NCI-H1105 treated with DMSO at 0.1 percent for 48 hours (cell line): Measurements from ENCODE around the gene HSPA1L.
"Not testable (repeated sequence)": the region's sequence is repeated elsewhere in the genome, so short reads cannot be mapped to it uniquely, and the experiment has no call there.

Source experiments
- DNase-seq: peaks from one replicate; lab custom pipeline; 2025; lab: John Stamatoyannopoulos, UW

Gene HSPA1L

DNA sequence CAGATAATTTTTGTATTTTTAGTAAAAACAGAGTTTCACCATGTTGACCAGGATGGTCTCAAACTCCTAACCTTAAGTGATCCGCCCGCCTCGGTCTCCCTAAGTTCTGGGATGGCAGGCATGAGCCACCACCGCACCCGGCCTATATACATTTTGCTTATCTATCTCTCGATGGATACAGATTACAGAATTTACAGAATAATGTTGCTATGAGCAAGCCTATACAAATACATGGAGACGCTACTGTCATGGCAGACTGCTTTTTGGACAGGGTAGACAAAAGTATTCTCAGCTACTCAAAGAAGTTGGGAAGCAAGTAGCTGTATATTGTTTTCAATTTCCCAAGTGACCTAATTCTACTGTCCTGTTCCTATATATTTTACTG, 1.6 kb downstream of the HSPA1L start:
- DNase-seq: no peak

DNA sequence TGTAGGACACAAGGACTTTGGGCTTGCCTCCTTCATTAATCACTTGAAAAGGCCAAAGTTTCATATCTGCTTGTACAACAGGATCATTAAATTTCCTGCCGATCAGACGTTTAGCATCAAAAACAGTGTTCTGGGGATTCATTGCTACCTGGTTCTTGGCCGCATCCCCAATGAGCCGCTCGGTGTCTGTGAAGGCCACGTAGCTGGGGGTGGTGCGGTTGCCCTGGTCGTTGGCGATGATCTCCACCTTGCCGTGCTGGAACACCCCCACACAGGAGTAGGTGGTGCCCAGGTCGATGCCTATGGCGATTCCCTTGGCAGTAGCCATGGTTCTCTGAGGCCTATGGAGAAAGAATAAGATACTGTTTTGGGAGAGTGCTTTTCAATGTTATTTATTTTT, 3.4 kb downstream of the HSPA1L start:
- no peak for DNase-seq

DNA sequence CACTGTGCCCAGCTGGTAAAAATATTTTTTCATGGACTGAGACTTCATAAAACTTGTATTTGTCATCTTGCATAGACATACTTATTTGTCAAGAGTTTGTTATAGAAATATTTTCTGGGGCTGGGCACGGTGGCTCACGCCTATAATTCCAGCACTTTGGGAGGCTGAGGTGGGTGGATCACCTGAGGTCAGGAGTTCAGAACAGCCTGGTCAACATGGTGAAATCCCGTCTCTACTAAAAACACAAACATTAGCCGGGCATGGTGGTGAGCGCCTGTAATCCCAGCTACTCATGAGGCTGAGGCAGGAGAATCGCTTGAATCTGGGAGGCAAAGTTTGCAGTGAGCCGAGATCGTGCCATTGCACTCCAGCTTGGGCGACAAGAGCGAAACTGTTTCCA, 6.5 kb downstream of the HSPA1L start:
- not testable (repeated sequence) for DNase-seq

DNA sequence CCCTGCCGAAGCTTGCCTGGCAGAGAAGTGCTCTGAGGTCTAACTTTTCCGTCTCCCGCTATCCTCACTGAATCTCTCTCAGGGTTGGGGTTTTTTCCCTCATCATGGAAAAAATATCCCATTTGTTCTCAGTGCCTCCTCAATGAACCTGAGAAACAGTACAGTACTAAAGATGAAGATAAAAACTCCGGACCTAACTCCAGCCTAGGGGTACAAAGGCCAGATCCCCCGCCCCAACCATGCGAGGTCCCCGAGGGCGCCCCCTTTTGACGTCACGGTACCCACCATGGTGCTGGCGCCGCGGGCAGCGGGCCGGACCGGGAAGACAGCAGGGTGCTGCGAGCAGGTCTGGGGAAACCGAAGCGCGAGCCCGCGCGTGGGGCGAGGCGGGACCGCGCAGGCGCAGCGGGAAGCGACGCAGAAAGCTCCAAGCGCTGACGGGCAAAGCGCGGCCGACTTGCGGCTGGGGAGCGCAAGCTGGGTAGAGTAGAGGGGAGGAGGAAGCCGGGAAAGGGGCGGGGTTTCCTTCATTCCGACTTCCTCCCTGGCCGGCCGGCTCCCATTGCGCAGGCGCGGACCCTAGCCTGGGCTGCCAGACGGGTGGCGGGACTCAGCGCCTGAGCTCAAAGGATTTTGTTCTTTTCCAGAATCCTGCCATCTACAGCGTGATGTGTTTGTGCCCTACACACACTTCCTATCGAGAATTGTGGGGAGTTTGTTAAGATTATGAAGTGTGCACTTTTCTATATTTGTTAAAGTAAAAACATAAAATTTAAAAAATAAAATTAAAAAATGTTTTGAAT, 8.4 kb downstream of the HSPA1L start, which contains the start of gene LSM2:
LSM2 (minus strand) TSS at position 497 of the 803 bp plus-strand sequence; CDS start at position 288, 209 bp downstream.
- DNase-seq: peak; percentile 96

DNA sequence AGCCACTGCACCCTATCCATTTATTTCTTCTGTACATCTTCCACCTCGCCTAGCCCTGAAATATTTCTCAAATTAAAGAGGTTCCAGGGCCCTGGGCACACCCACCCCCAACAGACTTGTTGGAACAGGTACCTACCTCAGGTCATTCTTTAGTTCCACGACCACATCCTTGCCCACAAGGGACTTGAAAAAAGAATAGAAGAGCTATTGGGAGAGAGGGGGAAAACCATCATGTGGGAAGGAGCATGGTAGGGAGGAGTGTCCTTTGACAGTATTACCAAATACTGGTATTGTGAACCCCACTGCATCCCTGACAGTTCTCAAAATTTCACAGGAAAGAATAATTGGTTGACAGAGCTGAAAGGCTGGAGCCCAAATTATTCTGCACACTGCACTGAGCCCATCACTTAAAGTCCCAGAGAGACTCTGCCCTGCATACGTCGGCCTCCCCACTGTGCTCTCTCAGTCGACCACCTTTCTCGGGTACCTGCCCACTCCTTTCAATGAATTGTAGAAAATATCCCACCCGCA, 9.1 kb downstream of the HSPA1L start:
- no peak for DNase-seq

DNA sequence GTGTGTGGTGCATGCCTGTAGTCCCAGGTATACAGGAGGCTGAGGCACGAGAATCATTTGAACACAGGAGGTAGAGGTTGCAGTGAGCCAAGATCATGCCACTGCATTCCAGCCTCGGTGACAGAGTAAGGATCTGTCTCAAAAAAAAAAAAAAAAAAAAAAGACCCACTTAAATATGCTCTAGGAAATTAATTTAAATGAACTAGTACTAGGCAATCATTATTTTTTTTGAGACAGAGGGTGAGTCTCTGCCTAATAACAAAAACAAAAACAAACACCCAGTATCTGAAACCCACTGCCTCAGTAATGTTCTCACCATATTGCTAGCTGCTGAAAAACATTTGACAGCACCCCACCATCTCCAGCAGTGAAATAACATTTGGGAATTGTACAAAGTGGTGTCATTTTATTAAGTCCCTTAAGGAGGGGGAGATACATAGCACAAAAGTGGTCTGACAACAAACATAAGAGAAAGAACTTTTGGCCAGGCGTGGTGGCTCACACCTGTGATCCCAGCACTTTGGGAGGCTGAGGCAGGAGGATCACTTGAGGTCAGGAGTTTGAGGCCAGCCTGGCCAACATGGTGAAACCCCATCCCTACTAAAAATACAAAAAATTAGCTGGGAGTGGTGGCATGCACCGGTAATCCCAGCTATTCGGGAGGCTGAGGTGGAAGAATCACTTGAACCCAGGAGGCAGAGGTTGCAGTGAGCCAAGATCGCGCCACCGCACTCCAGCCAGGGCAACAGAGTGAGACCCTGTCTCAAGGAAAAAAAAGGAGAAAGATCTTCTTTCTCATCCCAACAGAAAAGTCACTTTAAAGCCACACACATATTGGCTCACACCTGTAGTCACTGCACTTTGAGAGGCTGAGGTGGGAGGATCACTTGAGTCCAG, 13.8 kb downstream of the HSPA1L start:
- not testable (repeated sequence) for DNase-seq

DNA sequence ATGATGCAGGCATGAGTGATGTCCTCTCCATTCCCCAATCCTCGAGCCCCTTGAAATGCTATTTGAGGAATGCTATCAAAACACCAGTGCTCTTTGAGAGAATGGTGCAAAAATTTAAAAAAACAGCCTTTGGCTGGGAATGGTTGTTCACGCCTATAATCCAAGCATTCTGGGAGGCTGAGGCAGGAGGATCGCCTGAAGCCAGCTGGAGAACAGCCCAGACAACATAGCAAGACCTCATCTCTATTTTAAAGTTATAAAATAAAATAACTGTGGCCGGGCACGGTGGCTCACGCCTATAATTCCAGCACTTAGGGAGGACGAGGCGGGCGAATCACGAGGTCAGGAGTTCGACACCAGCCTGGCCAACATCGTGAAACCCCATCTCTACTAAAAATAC, 15.3 kb downstream of the HSPA1L start:
- DNase-seq: no peak

DNA sequence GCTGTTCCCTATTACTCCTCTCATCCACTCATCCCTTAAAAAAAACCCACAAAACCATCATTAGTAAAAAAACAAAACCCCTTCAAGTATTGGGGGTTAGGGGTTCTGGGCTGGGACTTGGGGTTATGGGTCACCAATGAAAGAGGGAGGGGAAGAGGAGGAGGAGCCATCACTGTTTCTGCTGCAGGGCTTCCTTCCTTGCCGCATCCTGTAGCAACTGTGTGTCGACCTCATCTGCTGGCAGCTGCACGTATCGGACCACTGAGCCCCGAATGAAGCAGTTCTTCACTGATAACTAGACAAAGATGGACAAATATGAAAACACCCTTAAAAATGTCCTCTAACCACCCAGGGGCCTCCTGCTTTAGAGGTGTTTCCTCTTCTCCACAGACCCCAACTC, 17.5 kb downstream of the HSPA1L start:
- DNase-seq: no peak

DNA sequence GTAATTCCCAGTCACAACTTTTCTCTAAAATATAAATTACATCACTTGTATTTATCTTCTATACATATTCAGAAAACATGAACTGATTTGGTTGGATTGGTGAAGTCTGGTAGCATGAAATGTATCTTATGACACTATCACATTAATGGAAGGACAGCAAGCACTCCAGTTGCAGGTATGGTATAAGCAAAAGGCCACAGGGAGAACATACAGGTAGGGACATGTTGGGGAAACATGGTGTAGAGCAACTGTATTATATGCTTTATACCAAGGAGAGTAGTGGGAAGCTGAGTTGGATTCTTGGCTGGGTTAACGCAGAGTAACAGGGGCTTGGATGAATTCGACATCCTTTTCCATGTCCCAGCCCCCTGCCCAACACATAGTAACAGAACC, 18.1 kb downstream of the HSPA1L start:
- DNase-seq: no peak

DNA sequence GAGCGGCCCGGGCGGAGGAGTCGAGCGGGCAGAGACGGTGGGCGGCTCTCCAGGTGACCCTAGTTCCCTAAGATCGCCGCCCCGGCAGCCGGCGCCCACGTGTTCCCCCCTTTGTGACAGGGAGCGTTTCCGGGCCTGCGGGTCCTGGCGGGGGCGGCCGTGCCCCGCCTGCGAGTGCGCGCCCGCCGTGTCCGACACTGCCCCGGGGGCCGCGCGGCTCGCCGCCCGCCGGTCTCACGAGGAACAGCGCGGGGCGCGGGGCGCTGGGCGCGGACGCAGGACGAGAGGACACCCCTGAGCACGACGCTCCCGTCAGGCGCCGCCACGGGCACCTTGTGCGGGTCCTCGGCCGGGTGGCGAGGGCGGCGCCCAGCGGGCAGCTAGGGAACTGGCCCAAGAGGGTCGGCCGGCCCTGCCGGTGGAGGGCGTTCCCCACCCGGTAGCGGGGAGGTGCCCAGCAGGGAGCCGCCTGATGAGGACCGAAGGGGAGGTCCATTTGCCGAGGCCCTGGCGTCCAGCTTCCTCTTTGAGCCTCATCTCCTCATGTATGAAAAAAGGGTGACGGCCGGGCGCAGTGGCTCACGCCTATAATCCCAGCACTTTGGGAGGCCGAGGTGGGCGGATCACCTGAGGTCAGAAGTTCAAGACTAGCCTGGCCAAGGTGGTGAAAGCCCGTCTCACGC, 19.3 kb downstream of the HSPA1L start, which contains the start of gene VARS1:
VARS1 (minus strand) TSS at position 137 of the 683 bp plus-strand sequence. CDS start 535 bp downstream, outside the sequence.
- peak; percentile 82 for DNase-seq

DNA sequence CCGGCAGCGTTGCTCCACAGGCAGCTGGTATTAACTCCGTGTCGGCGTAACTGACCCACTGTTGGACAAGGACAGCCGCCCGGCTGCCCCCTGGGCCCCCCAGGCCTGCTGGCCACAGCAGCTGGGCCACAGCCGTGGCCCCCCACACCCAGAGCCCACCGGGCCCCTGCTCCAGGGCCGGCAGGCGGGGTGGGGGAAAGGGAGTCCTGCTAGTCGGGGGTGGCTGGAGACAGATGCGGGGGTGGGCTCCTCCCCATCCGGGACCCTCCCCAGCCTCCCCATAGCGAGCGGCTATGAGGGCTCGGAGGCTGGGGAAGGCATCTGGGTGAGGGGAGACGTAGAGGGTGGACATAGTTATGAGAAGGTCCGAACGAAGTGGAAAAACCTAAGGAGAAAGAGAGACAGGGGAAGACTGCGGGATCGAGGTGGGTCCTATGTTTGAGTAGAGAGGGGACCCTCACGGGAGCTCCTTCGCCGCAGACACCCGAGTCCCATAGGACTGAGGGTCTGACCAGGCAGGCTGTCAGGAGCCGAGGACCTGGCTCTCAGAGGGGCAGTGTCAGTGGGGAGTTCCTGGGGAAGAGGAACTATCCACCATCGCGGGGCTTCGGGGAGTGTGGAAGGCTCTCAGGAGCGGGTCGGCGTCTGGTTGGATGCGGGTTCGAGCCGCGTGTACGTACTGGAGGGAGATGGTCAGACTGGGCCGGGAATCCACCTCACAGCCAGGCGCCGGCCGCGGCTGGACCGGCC, 20.0 kb downstream of the HSPA1L start:
- DNase-seq: no peak

DNA sequence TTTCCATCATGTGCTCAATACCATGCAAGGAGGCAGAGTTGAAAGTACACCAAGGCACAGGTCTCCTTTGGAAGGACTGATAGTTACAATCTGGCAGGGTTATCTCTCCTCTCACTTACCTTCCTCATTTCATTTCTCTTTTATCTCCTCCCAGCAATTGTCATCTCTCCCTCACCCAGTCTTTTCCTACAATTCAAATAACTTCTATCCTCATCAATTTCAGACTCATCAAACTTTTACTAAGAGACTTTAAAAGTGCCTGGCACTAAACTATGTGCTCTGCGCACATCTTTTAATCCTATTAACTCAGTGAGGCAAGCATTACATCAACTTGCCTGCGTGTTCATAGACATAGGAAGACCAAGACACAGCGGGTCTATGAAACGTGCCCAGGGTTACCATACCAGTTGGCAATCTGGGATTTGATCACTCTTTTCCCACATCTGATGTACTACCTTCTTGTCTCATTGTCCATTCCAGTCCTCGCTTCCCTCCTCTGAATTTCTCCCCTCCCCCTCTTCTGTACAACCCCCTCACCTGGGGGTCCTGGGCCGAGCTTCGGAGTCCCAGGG, 20.7 kb downstream of the HSPA1L start:
- DNase-seq: no peak

DNA sequence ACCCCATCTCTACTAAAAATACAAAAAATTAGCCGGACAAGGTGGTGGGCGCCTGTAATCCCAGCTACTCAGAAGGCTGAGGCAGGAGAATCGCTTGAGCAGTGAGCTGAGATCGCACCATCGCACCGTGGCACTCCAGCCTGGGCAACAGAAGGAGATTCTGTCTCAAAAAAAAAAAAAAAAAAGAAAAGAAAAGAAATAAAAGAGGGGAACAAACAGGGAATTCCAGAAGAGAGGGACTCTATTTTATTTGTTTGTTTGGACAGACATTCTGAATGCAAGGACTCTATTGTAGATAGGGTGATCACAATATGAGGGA, 21.2 kb downstream of the HSPA1L start:
- not testable (repeated sequence) for DNase-seq

DNA sequence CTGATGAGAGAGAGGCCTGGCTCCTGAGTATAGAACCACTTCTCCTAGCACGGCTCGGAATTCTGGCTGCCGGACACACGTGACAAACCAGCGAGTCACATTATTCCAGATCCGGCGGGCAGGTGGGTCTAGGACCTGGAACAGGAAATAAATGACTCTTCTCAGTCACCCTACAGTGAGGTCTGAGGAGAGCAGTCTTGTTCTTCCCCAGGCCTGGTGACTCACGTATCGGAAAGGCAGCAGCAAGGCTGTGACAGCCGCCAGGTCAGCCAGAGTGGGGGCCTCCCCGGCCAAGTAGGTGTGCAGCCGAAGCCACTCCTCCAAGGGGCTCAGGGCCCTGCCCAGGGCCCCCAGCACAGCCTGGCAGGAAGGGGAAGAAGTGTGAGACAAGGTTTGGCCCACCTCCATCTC, 22.3 kb downstream of the HSPA1L start:
- DNase-seq: no peak

DNA sequence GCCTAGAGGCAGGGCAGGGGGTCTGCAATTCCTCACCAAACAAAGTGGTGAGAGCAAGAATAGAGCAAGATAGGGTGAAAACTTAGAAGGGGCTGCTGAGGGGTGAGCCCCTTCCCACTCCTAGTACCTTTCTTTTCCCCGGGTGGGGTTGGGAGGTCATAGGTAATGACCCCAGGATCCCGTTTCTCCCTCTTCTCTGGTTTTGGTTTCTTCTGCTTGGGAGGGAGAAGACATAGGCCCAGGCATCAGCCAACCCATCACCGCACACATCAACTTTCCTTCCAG, 23.1 kb downstream of the HSPA1L start:
- no peak for DNase-seq

DNA sequence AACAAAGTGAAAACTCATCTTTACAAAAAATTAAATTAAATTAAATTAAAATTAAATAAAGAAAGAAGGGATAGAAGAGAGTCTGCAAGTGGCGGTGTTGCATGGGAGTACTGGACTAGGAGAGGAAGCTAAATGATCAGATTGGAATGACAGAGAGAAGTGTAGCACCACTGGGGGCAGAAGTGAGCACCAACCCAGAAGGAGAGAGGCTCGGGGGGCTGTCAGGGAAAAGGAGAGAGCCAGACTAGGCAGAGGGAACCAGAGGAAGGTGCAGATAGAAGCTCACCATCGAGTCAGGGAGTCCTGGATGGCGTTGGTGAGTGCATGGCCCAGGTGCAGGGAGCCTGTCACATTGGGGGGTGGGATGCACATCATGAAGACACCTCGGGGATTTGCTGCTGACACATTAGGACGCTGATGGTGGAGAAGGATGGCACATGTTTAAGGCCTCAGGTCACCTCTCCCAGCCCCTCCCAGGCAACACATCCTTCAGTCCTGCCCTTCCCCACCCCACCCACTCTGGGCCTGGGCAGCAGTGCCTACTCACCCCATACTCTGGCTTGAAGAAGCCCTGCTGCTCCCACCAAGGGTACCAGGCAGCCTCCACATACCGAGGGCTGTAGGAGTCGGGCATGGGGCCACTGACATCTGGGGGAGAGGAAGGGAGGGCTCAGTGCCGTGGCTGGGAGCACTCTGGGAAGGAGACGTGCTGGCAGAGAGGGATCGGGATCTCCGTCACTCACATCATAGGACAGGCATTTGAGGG, 23.6 kb downstream of the HSPA1L start:
- DNase-seq: peak; percentile 36

DNA sequence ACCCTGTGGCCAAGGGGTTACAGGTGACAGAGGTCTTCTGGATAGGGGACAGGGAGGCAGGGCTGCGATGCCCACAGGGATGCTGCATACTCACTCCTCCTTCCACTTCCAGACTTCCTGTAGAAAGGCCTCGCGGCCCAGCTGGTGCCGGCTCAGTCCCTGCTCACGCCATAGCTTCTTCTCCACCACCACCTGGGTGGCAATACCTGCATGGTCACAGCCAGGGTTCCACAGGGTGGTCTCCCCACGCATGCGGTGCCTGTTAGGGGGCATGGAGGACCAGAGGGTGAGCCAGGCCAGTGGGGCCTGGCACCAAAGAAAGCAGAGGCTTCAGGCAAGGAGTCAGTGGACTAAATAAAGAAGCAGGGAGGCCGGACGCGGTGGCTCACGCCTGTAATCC, 29.6 kb downstream of the HSPA1L start:
- no peak for DNase-seq

DNA sequence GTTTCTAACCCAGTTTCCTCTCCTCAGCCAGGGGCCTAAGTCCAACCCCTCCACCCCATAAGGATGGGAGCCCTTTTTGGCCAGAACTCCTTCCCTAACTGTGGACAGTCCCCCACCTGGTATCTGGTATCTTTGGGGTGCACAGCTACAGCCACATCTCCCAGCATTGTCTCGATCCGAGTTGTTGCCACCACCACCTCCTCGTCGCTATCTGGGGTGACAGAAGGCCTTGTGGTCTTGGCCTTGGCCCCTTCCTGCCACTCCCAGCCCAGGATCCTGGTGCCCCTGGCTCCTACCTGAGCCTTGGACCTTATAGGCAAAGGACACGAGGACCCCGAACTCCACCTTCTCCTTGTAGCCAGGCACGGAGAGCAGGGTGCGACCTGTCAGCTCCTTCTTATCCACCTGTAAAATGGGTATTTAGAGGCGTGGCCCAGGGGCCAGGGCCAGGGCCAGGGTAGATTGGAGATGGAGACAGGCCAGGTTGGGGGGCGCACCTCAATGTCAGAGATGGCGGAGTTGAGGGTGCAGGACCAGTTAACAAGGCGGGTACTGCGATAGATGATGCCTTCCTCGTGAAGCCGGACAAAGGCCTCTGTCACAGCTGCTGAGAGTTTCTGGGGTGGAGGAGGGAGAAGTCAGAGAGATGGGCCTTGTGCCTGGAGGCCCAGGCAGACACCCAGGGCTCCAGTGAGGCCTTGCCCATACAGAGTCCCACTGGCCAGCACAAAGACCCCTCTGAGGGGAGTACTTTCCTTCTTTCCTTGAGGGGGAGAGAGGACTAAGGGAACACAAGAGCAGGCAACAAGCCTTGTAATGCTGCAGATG, 30.8 kb downstream of the HSPA1L start:
- DNase-seq: no peak

DNA sequence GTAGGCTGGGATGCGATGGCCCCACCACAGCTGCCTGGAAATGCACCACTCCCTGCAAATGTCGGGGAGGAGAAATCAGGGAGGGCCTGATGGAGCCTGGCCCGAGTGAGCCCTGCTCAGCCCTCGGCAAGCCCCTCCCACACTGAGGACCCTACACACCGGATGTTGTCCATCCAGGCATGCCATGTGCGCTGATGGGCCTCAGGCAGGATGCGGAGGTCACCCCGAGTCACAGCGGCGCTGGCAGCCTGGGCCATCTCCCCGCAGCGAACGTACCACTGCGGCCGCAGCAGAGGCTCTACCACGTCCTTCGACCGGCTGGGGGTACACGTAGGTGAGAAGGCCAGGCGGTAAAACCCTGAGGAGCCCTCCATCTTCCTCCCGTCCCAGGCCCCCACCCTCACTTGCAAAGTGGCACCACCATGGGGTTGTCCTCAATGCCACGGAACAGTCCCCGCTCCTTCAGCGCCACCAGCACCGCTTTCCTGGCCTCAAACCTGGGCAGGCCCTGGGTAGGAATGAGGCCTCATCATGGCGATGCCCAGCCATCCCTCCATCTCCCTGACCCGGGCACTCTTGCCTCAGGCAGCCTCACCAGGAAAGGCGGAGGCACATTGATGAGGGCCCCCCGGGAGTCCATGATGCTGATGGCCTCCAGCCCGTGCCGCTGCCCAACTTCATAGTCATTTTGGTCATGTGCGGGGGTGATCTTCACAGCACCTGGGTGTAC, 32.8 kb downstream of the HSPA1L start:
- no peak for DNase-seq
